IMR-90 (cell line): ENCODE data around the gene POU6F1.

Experiments
- BHLHE40 ChIP-seq: fragments of 150-350 bp; IDR thresholded peaks from 2 replicates; pipeline ENCODE4 v1.6.1; 2016; ENCODE audit warnings: mild to moderate bottlenecking, low read depth, low read length
- CTCF ChIP-seq: conservative IDR thresholded peaks from 2 replicates; pipeline ENCODE4 v1.5.1; 2012; ENCODE audit warnings: mild to moderate bottlenecking, low read depth, low read length, improper control_type of control experiment
- MAFK ChIP-seq: IDR thresholded peaks from 2 replicates; pipeline ENCODE4 v1.6.1; 2012; ENCODE audit warnings: low read depth, low read length, improper control_type of control experiment
- MAZ ChIP-seq: IDR thresholded peaks from 2 replicates; pipeline ENCODE4 v1.6.1; 2012; ENCODE audit warnings: low read depth, mild to moderate bottlenecking, low read length, improper control_type of control experiment, moderate library complexity, borderline replicate concordance
- MXI1 ChIP-seq: IDR thresholded peaks from 2 replicates; pipeline ENCODE4 v1.6.1; 2012; ENCODE audit warnings: low read depth, mild to moderate bottlenecking, low read length, moderate library complexity, borderline replicate concordance
- NFE2L2 ChIP-seq: fragments of 150-350 bp; IDR thresholded peaks from 2 replicates; pipeline ENCODE4 v1.6.1; 2016; ENCODE audit warnings: low read depth, mild to moderate bottlenecking, low read length
- POLR2A ChIP-seq: IDR thresholded peaks from 2 replicates; pipeline ENCODE4 v1.6.1; 2012; ENCODE audit warnings: mild to moderate bottlenecking, low read depth, low read length
- RAD21 ChIP-seq: IDR thresholded peaks from 2 replicates; pipeline ENCODE4 v1.6.1; 2012; ENCODE audit warnings: low read length, improper control_type of control experiment
- RCOR1 ChIP-seq: IDR thresholded peaks from 2 replicates; pipeline ENCODE4 v1.6.1; 2012; ENCODE audit warnings: mild to moderate bottlenecking, low read length, improper control_type of control experiment; ENCODE audit not compliant: insufficient replicate concordance
- SMC3 ChIP-seq: fragments of 150-350 bp; IDR thresholded peaks from 2 replicates; pipeline ENCODE4 v1.6.1; 2016; ENCODE audit warnings: low read depth, mild to moderate bottlenecking, antibody characterized with exemption, low read length, moderate library complexity

- TF ChIP-seq CTCF (no peak), NFE2L2 (no peak), MAZ (no peak), MXI1 (no peak), POLR2A (no peak), MAFK (no peak), RCOR1 (no peak), RAD21 (no peak), SMC3 (no peak), BHLHE40 (no peak)
These were observed 46.4 kb upstream of the POU6F1 start for GRCh38 chr12:51264297-51264696.
